ENCODE data around the gene MMP21. TPM values are rescaled to one million over a fixed set of nuclear protein-coding genes. Genes with fewer than 3 reads are reported as not detected.

MMP21 gene
- total RNA-seq, 1 donor from 2014 or later, result 0.14 TPM

- no peaks in the 10 kb centered on the region for H3K27me3 Mint-ChIP-seq
- no peak for DNase-seq
- H3K36me3 Mint-ChIP-seq (ENCODE audit: low read depth), result peaks cover 78% of the 10 kb centered on the region
- no peaks in the 10 kb centered on the region for H3K9me3 Mint-ChIP-seq
- H3K4me3 Mint-ChIP-seq, result no peak overlapping the region
- H3K4me1 Mint-ChIP-seq, result peaks cover 9% of the 10 kb centered on the region
- no peak overlapping the region for H3K27ac Mint-ChIP-seq
- intact Hi-C loops (cut with micrococcal nuclease), result no loop called here
Measured at GRCh38 chr10:125726914-125727313, 48.7 kb downstream of the MMP21 start.

GRCh38 chr10:125722811-125723210 lies 52.8 kb downstream of the MMP21 start:
- peak overlapping the region; percentile 55 for H3K27ac Mint-ChIP-seq
- intact Hi-C loops (cut with micrococcal nuclease), result no loop called here

GRCh38 chr10:125721035-125721434 lies 54.6 kb downstream of the MMP21 start:
- Mint-ChIP-seq H3K9me3 (no peaks in the 10 kb centered on the region), H3K4me3 (peak overlapping the region; percentile 98), H3K4me1 (peaks cover 18% of the 10 kb centered on the region), H3K27me3 (no peaks in the 10 kb centered on the region), H3K27ac (peak overlapping the region; percentile 48), H3K36me3 (ENCODE audit: low read depth) (peaks cover 41% of the 10 kb centered on the region)
- no peak for DNase-seq
- intact Hi-C loops (cut with micrococcal nuclease), result loop anchor here (2.0 kb wide), 1 partner anchor 14 kb away; no protein-coding TSS in a partner anchor

More at GRCh38 chr10:125722811-125723210, 52.8 kb downstream of the MMP21 start:
- Mint-ChIP-seq H3K36me3 (ENCODE audit: low read depth) (peaks cover 57% of the 10 kb centered on the region), H3K9me3 (no peaks in the 10 kb centered on the region), H3K4me3 (no peak overlapping the region), H3K27me3 (no peaks in the 10 kb centered on the region), H3K4me1 (peaks cover 18% of the 10 kb centered on the region)
- DNase-seq, result no peak

DNA sequence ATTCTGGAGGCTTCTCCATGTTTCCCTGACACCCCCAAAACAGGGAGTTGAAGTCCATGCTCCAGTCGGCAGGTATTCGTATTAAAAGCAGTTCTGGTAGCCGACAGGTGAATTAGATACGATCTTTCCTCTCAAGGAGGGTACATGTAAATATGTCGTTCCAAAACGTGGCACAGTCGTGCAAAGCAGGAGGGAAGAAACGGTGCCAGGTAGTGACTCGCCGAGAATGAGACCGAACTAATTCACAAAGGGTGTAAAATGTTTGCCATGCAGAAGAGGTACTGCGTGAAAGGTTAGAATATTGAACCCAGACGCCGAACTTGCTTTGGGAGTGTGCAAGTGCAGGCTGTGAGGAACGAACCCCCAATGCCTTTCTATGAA lies 55.6 kb downstream of the MMP21 start:
- Mint-ChIP-seq H3K9me3 (no peaks in the 10 kb centered on the region), H3K4me3 (peak overlapping the region; percentile 98), H3K4me1 (peaks cover 18% of the 10 kb centered on the region), H3K36me3 (ENCODE audit: low read depth) (peaks cover 34% of the 10 kb centered on the region), H3K27ac (peak overlapping the region; percentile 96), H3K27me3 (no peaks in the 10 kb centered on the region)
- intact Hi-C loops (cut with micrococcal nuclease), result loop anchor here (2.0 kb wide), 1 partner anchor 15 kb away; no protein-coding TSS in a partner anchor
- DNase-seq, result no peak

GRCh38 chr10:125719173-125720001 lies 56.2 kb downstream of the MMP21 start, which contains the start of gene EDRF1:
Gene EDRF1, plus strand, starts transcription at chr10:125719709. Its CDS starts 99 bp downstream, at chr10:125719808.
- Mint-ChIP-seq H3K9me3 (no peaks in the 10 kb centered on the region), H3K4me1 (peaks cover 18% of the 10 kb centered on the region), H3K27ac (peak within 1 kb of the TSS; percentile 96), H3K27me3 (no peaks in the 10 kb centered on the region), H3K4me3 (peak within 1 kb of the TSS; percentile 98), H3K36me3 (ENCODE audit: low read depth) (peaks cover 28% of the 10 kb centered on the region)
- DNase-seq, result peak; percentile 100
- intact Hi-C loops (cut with micrococcal nuclease), result loop anchor here (1.0 to 5.0 kb wide), 5 partner anchors 15 to 927 kb away; partner anchors contain the start of genes BCCIP, EEF1AKMT2, FANK1 and UROS

Other genes with a start within 250 kb of the MMP21 start
- gene TEX36, start 92.7 kb downstream of the MMP21 start, total RNA-seq, result not detected in 2 replicates
- 40.8 and 43.2 TPM in 2 replicates for gene EDRF1, start 56.1 kb downstream of the MMP21 start, total RNA-seq
- 50.6 and 53.8 TPM in 2 replicates for gene UROS, start 47.4 kb upstream of the MMP21 start, total RNA-seq
- gene BCCIP, start 47.7 kb upstream of the MMP21 start, total RNA-seq, result 135 and 143 TPM in 2 replicates
- gene DHX32, start 105.5 kb upstream of the MMP21 start, total RNA-seq, result 14.0 and 17.0 TPM in 2 replicates
- gene FANK1, start 120.7 kb upstream of the MMP21 start, total RNA-seq, result 0.38 TPM in 1 of 2 replicates, not detected in the other